ENCODE results near the gene RIC8B. TPM values are rescaled to one million over a fixed set of nuclear protein-coding genes. Genes with fewer than 3 reads are reported as not detected.
A peak's percentile ranks its signal among the peaks of the same experiment; 100 is the strongest.

The RIC8B gene
- total and polyA plus RNA-seq, 7 donors, result 5.3 to 27.8 (median 17.6) TPM

DNA sequence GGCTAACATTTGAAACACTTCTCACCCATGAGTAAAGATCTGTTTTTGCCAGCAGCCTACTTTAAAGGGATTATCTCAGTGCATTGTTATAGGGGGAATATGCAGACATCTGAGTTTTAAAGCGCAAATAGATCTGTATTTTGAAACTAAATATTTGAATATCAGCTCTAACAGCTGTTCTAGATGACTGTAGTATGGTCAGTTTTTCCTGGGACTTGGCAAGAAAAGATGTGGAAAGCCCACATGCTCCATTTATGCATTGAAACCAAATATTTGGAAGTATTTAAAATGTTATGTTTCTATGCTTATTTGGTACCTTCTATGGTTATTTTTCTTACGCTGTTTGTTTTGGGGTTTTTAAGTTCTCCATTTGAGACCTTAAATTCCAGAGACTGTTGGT, 41.7 kb downstream of the RIC8B start:
- Histone ChIP-seq H3K4me1 (peaks cover 0 to 22% (median 18%) of the 10 kb centered on the region in 4 donors), H3K4me3 (no peak overlapping the region), H3K27ac (no peak overlapping the region), H3K36me3 (peaks cover 0 to 1% (median 0%) of the 10 kb centered on the region in 4 donors), H3K27me3 (no peaks in the 10 kb centered on the region), H3K9me3 (no peaks in the 10 kb centered on the region)
- 86 to 87% methylated on average over 2 of the region's 2 CpGs for WGBS, 2 donors
- TF ChIP-seq POLR2A (IDR thresholded peaks at IDR 0.05) (no peak), POLR2AphosphoS5 (IDR thresholded peaks at IDR 0.05) (no peak), EP300 (IDR thresholded peaks at IDR 0.05) (no peak)
- TF ChIP-seq, protein P1, sequence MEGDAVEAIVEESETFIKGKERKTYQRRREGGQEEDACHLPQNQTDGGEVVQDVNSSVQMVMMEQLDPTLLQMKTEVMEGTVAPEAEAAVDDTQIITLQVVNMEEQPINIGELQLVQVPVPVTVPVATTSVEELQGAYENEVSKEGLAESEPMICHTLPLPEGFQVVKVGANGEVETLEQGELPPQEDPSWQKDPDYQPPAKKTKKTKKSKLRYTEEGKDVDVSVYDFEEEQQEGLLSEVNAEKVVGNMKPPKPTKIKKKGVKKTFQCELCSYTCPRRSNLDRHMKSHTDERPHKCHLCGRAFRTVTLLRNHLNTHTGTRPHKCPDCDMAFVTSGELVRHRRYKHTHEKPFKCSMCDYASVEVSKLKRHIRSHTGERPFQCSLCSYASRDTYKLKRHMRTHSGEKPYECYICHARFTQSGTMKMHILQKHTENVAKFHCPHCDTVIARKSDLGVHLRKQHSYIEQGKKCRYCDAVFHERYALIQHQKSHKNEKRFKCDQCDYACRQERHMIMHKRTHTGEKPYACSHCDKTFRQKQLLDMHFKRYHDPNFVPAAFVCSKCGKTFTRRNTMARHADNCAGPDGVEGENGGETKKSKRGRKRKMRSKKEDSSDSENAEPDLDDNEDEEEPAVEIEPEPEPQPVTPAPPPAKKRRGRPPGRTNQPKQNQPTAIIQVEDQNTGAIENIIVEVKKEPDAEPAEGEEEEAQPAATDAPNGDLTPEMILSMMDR (IDR thresholded peaks at IDR 0.05), result no peak
- intact Hi-C loops (cut with DNase I), result no loop called here
- no peak for DNase-seq

DNA sequence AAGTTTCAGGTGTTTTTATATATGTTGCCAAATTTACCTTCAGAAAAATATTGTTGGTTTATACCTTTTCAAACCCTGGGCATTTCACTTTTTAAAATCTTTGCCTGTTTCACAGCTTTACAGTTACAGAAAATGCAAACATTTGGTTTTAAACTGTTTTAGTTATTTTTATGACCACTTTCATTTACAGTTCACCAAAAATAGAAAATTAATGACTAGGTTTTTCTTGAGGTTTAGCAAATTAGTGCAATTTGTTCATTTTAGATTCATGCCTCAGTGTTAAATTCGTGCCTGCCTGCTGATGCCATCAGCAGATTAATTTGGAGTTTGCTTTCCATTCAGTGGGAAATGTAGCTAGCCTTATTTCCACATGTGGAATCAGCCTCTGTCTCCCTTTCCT, 45.5 kb downstream of the RIC8B start:
- Histone ChIP-seq H3K36me3 (peaks cover 0 to 6% (median 0%) of the 10 kb centered on the region in 4 donors), H3K27me3 (no peaks in the 10 kb centered on the region), H3K9me3 (no peaks in the 10 kb centered on the region), H3K27ac (no peak overlapping the region), H3K4me1 (peaks cover 0 to 8% (median 5%) of the 10 kb centered on the region in 4 donors), H3K4me3 (no peak overlapping the region)
- TF ChIP-seq POLR2AphosphoS5 (IDR thresholded peaks at IDR 0.05) (no peak), EP300 (IDR thresholded peaks at IDR 0.05) (no peak), POLR2A (IDR thresholded peaks at IDR 0.05) (no peak)
- TF ChIP-seq, protein P1 (IDR thresholded peaks at IDR 0.05), result no peak
- DNase-seq, result no peak
- intact Hi-C loops (cut with DNase I), result no loop called here
- 86 to 88% methylated on average over 1 of the region's 1 CpG for WGBS, 2 donors

GRCh38 chr12:106831699-106832098, 57.2 kb downstream of the RIC8B start:
- 97 to 98% methylated on average over 4 of the region's 4 CpGs for WGBS, 2 donors
- intact Hi-C loops (cut with DNase I), result no loop called here
- H3K4me3 ChIP-seq, result no peak overlapping the region
- no peaks in the 10 kb centered on the region for H3K27me3 ChIP-seq
- no peaks in the 10 kb centered on the region for H3K9me3 ChIP-seq
- H3K27ac ChIP-seq, result no peak overlapping the region
- DNase-seq, result no peak
- peaks cover 0 to 20% (median 2%) of the 10 kb centered on the region in 4 donors for H3K36me3 ChIP-seq
- H3K4me1 ChIP-seq, result peaks cover 0 to 7% (median 0%) of the 10 kb centered on the region in 4 donors
- TF ChIP-seq, protein P1 (IDR thresholded peaks at IDR 0.05), result no peak
- no peak for TF ChIP-seq POLR2AphosphoS5 (IDR thresholded peaks at IDR 0.05)
- TF ChIP-seq POLR2A (IDR thresholded peaks at IDR 0.05), result no peak
- no peak for TF ChIP-seq EP300 (IDR thresholded peaks at IDR 0.05)

GRCh38 chr12:106837782-106838181, 63.3 kb downstream of the RIC8B start:
- Histone ChIP-seq H3K27ac (no peak overlapping the region), H3K9me3 (no peaks in the 10 kb centered on the region), H3K36me3 (peaks cover 0 to 2% (median 0%) of the 10 kb centered on the region in 4 donors), H3K4me3 (no peak overlapping the region), H3K4me1 (peaks cover 0 to 43% (median 36%) of the 10 kb centered on the region in 4 donors), H3K27me3 (no peaks in the 10 kb centered on the region)
- TF ChIP-seq POLR2A (IDR thresholded peaks at IDR 0.05) (no peak), POLR2AphosphoS5 (IDR thresholded peaks at IDR 0.05) (no peak), EP300 (IDR thresholded peaks at IDR 0.05) (no peak)
- TF ChIP-seq, protein P1 (IDR thresholded peaks at IDR 0.05), result no peak
- 41 to 85% methylated on average over 8 of the region's 8 CpGs for WGBS, 2 donors
- DNase-seq, result no peak
- intact Hi-C loops (cut with DNase I), result no loop called here

- H3K36me3 ChIP-seq, result peaks cover 0 to 16% (median 0%) of the 10 kb centered on the region in 4 donors
- DNase-seq, result no peak
- intact Hi-C loops (cut with DNase I), result no loop called here
- no peak overlapping the region for H3K4me3 ChIP-seq
- H3K27ac ChIP-seq, result peak overlapping the region in 2 of 4 donors; percentile 45 to 49
- no peak for TF ChIP-seq POLR2AphosphoS5 (IDR thresholded peaks at IDR 0.05)
- no peak for TF ChIP-seq POLR2A (IDR thresholded peaks at IDR 0.05)
- TF ChIP-seq EP300 (IDR thresholded peaks at IDR 0.05), result no peak
- TF ChIP-seq, protein P1 (IDR thresholded peaks at IDR 0.05), result no peak
- H3K9me3 ChIP-seq, result no peaks in the 10 kb centered on the region
- H3K4me1 ChIP-seq, result peaks cover 0 to 43% (median 36%) of the 10 kb centered on the region in 4 donors
- WGBS, 2 donors, result 83 to 94% methylated on average over 1 of the region's 1 CpG
- H3K27me3 ChIP-seq, result no peaks in the 10 kb centered on the region
Measured at GRCh38 chr12:106839333-106839732, 64.9 kb downstream of the RIC8B start.

All from sigmoid colon (tissue), 7 donors.